Measurements from ENCODE around the gene THRB. TPM values are rescaled to one million over a fixed set of nuclear protein-coding genes. Genes with fewer than 3 reads are reported as not detected.

THRB gene
- total RNA-seq, 4 donors from 2014 or later = 9.8 to 52.4 (median 31.3) TPM

GRCh38 chr3:24340966-24341365 is 153.7 kb downstream of the THRB start:
- 68 to 78% methylated on average over 4 of the region's 4 CpGs for WGBS, 2 donors (ENCODE audit: low coverage in 1 of 2)
- in situ Hi-C loops (cut with MboI; ENCODE audit: low pct_ligation_motif_present in 1 of 4, low pct_unique_long_range_greater_than_20kb in 1 of 4, low sequenced_read_pairs in 3 of 4) (no loop called here), intact Hi-C loops (cut with DNase I; ENCODE audit: low total_unique reads) (no loop called here)
- Histone ChIP-seq H3K27me3 (no peaks in the 10 kb centered on the region), H3K9me3 (no peaks in the 10 kb centered on the region), H3K4me3 (no peak overlapping the region), H3K4me1 (peaks cover 14 to 39% (median 16%) of the 10 kb centered on the region in 4 donors), H3K27ac (no peak overlapping the region), H3K36me3 (no peaks in the 10 kb centered on the region)
- no peak for DNase-seq
- TF ChIP-seq EP300 (IDR thresholded peaks at IDR 0.05; ENCODE audit: low read depth) = no peak
- TF ChIP-seq, protein P1, sequence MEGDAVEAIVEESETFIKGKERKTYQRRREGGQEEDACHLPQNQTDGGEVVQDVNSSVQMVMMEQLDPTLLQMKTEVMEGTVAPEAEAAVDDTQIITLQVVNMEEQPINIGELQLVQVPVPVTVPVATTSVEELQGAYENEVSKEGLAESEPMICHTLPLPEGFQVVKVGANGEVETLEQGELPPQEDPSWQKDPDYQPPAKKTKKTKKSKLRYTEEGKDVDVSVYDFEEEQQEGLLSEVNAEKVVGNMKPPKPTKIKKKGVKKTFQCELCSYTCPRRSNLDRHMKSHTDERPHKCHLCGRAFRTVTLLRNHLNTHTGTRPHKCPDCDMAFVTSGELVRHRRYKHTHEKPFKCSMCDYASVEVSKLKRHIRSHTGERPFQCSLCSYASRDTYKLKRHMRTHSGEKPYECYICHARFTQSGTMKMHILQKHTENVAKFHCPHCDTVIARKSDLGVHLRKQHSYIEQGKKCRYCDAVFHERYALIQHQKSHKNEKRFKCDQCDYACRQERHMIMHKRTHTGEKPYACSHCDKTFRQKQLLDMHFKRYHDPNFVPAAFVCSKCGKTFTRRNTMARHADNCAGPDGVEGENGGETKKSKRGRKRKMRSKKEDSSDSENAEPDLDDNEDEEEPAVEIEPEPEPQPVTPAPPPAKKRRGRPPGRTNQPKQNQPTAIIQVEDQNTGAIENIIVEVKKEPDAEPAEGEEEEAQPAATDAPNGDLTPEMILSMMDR (IDR thresholded peaks at IDR 0.05) = no peak
- TF ChIP-seq POLR2AphosphoS5 (IDR thresholded peaks at IDR 0.05) = no peak
- no peak for TF ChIP-seq POLR2A (IDR thresholded peaks at IDR 0.05)

DNA sequence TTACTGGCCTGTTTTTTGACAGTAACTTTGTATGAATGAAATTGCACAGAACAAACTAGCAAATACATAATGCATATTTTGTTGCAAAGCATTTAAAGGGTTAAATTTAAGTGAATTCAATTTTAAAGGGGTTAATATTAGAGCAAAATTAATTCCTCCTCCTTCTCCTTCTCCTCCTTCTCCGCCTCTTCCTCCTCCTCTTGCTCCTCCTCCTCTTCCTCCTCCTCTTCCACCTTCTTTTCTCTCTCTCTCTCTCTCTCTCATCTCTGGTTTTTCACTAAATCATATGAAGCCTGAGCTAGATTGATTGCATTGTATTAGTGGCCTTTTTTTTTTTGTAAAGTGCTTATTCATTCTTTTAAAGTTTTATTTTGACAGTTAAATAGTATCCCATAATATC is 154.5 kb downstream of the THRB start:
- intact Hi-C loops (cut with DNase I; ENCODE audit: low total_unique reads) = no loop called here

GRCh38 chr3:24339266-24339825 is 155.3 kb downstream of the THRB start:
- no peaks in the 10 kb centered on the region for H3K36me3 ChIP-seq
- H3K27me3 ChIP-seq = no peaks in the 10 kb centered on the region
- no peak for TF ChIP-seq EP300 (IDR thresholded peaks at IDR 0.05; ENCODE audit: low read depth)
- TF ChIP-seq POLR2A (IDR thresholded peaks at IDR 0.05) = no peak
- no peak for TF ChIP-seq POLR2AphosphoS5 (IDR thresholded peaks at IDR 0.05)
- TF ChIP-seq, protein P1 (IDR thresholded peaks at IDR 0.05) = no peak
- peaks cover 14 to 31% (median 16%) of the 10 kb centered on the region in 4 donors for H3K4me1 ChIP-seq
- in situ Hi-C loops (cut with MboI; ENCODE audit: low pct_ligation_motif_present in 1 of 4, low pct_unique_long_range_greater_than_20kb in 1 of 4, low sequenced_read_pairs in 3 of 4) = no loop called here
- intact Hi-C loops (cut with DNase I; ENCODE audit: low total_unique reads) = no loop called here
- no peaks in the 10 kb centered on the region for H3K9me3 ChIP-seq
- WGBS, 2 donors (ENCODE audit: low coverage in 1 of 2) = 45 to 59% methylated on average over 5 of the region's 5 CpGs
- no peak overlapping the region for H3K4me3 ChIP-seq
- H3K27ac ChIP-seq = no peak overlapping the region
- no peak for DNase-seq

More for the DNA sequence above, 154.5 kb downstream of the THRB start:
- peaks cover 14 to 35% (median 16%) of the 10 kb centered on the region in 4 donors for H3K4me1 ChIP-seq
- DNase-seq = no peak
- H3K27ac ChIP-seq = no peak overlapping the region
- 57 to 69% methylated on average over 1 of the region's 1 CpG for WGBS, 2 donors (ENCODE audit: low coverage in 1 of 2)
- in situ Hi-C loops (cut with MboI; ENCODE audit: low pct_ligation_motif_present in 1 of 4, low pct_unique_long_range_greater_than_20kb in 1 of 4, low sequenced_read_pairs in 3 of 4) = no loop called here
- no peak for TF ChIP-seq POLR2AphosphoS5 (IDR thresholded peaks at IDR 0.05)
- no peak for TF ChIP-seq POLR2A (IDR thresholded peaks at IDR 0.05)
- no peak for TF ChIP-seq EP300 (IDR thresholded peaks at IDR 0.05; ENCODE audit: low read depth)
- TF ChIP-seq, protein P1 (IDR thresholded peaks at IDR 0.05) = no peak
- H3K27me3 ChIP-seq = no peaks in the 10 kb centered on the region
- H3K36me3 ChIP-seq = no peaks in the 10 kb centered on the region
- no peaks in the 10 kb centered on the region for H3K9me3 ChIP-seq
- H3K4me3 ChIP-seq = no peak overlapping the region

DNA sequence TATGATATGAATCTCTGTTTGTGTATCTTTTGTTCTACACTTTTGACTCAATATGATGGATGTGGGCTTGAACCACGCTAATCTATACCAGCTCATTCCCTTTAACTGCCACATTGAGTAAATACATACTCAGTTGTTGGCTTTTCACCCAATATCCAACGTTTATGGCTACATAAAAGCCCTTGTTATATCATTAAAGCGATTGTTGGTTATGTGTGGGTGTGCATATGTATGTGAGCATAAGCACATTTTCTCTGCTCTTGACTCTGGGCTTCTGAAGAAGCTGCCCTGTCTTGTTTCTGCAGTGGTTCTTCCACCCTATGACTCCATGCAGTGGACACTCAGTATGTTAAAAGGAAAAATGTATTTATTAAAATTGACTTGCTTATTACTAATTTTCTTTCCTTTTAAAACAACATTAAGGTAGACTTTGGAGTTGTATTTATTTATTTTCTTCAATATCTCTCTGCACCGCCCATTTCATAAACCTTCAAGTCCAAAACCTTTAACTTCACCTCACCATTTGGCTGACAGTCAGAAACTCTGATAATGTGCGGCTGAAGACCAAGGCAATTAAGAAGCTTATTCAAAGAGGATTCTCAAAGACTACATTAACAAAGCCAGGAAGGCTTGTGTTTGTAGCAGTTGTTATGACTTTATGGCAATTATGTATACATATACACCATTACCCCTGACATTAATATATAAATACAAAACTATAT is 156.1 kb downstream of the THRB start:
- intact Hi-C loops (cut with DNase I; ENCODE audit: low total_unique reads) = no loop called here
- TF ChIP-seq POLR2AphosphoS5 (IDR thresholded peaks at IDR 0.05) = peak in 1 of 3 donors; percentile 31
- TF ChIP-seq EP300 (IDR thresholded peaks at IDR 0.05; ENCODE audit: low read depth) = no peak
- TF ChIP-seq, protein P1 (IDR thresholded peaks at IDR 0.05) = no peak
- no peaks in the 10 kb centered on the region for H3K9me3 ChIP-seq
- H3K27me3 ChIP-seq = no peaks in the 10 kb centered on the region
- no peak overlapping the region for H3K4me3 ChIP-seq
- no peak for DNase-seq
- no peaks in the 10 kb centered on the region for H3K36me3 ChIP-seq
- peaks cover 14 to 31% (median 16%) of the 10 kb centered on the region in 4 donors for H3K4me1 ChIP-seq
- no peak overlapping the region for H3K27ac ChIP-seq
- in situ Hi-C loops (cut with MboI; ENCODE audit: low pct_ligation_motif_present in 1 of 4, low pct_unique_long_range_greater_than_20kb in 1 of 4, low sequenced_read_pairs in 3 of 4) = no loop called here
- 45 to 50% methylated on average over 3 to 5 of the region's 5 CpGs for WGBS, 2 donors (ENCODE audit: low coverage in 1 of 2)
